ENCODE data around the gene NKD2.

- TF ChIP-seq CTCF (IDR thresholded peaks at IDR 0.05) (no peak), POLR2A (IDR thresholded peaks at IDR 0.05) (no peak)
Measured at GRCh38 chr5:997001-997474, 11.6 kb upstream of the NKD2 start.
